Measurements from ENCODE around the gene TMEM147.

DNA sequence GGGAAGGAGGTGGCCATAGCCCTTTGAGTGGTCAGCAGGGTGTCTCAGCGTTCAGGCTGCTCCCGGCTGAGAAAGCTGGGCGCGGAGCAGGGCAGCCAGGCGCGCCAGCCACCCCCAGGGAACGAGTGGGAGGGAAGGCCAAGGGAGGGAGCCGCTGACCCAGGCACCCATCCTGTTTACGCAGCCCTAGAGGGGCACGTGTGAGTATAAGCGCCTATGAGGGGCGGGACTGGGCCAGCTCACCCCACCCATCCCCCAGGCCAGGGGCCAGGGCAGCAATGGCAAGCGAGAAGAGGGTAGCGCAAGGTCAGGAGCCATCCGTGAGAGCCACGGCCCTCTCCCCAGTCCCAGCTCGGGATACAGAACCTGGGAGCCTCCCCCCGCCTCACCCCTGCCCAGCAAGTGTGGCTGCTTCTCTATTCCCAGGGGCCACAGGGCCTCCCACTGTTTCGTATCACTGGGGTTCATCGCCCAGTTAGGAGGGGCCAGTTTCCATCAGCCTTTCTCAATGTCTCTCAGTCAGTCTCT is 31.1 kb upstream of the TMEM147 start:
- TF ChIP-seq, protein P1, sequence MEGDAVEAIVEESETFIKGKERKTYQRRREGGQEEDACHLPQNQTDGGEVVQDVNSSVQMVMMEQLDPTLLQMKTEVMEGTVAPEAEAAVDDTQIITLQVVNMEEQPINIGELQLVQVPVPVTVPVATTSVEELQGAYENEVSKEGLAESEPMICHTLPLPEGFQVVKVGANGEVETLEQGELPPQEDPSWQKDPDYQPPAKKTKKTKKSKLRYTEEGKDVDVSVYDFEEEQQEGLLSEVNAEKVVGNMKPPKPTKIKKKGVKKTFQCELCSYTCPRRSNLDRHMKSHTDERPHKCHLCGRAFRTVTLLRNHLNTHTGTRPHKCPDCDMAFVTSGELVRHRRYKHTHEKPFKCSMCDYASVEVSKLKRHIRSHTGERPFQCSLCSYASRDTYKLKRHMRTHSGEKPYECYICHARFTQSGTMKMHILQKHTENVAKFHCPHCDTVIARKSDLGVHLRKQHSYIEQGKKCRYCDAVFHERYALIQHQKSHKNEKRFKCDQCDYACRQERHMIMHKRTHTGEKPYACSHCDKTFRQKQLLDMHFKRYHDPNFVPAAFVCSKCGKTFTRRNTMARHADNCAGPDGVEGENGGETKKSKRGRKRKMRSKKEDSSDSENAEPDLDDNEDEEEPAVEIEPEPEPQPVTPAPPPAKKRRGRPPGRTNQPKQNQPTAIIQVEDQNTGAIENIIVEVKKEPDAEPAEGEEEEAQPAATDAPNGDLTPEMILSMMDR (IDR thresholded peaks at IDR 0.05; ENCODE audit: low read length), result no peak
- no peak for TF ChIP-seq EZH2 (IDR thresholded peaks at IDR 0.05; ENCODE audit: borderline replicate concordance, low read length)

Measured in OCI-LY1 (cell line).